ENCODE results near the gene PIGS. TPM values are rescaled to one million over a fixed set of nuclear protein-coding genes. Genes with fewer than 3 reads are reported as not detected.
"Not testable (repeated sequence)": the region's sequence is repeated elsewhere in the genome, so short reads cannot be mapped to it uniquely, and the experiment has no call there.

The PIGS gene
- total and polyA plus RNA-seq, 2 donors: 19.6 to 25.5 TPM

DNA sequence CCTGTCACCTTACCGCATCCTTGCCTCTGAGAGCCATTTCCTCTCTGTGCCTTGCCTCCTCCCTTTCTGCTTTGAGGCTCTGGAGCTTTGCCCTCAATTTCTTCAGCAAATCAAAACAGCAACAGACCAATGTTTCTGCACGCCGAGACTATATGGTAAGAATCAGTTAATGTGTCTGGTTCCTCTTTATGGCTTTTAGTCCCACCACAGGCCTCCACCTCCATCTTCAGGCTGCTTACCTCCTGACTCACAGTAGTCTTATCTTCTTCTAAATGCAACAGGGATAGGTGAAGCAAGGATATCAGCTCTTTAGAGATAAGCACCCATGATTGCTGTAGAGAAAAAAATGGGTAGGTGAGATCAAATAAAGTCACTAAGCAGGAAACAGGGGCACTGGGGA is 14.5 kb upstream of the PIGS start:
- no peaks in the 10 kb centered on the region for H3K4me1 ChIP-seq (ENCODE audit: control insufficient read depth in 2 of 2, insufficient read depth in 2 of 2, low read length in 2 of 2)
- no peak for DNase-seq (ENCODE audit: low read depth in 6 of 9, low spot score in 9 of 9)
- 94% methylated on average over 3 of the region's 3 CpGs for WGBS
- H3K27me3 ChIP-seq (ENCODE audit: control insufficient read depth in 2 of 2, insufficient read depth in 1 of 2, low read length in 1 of 2): no peaks in the 10 kb centered on the region
- no peaks in the 10 kb centered on the region for H3K9me3 ChIP-seq (ENCODE audit: control insufficient read depth in 2 of 2, insufficient read depth in 1 of 2, low read length in 1 of 2)
- peaks cover 59 to 83% of the 10 kb centered on the region in 2 donors for H3K36me3 ChIP-seq (ENCODE audit: control insufficient read depth in 2 of 2, insufficient read depth in 2 of 2, low read length in 1 of 2)
- H3K4me3 ChIP-seq (ENCODE audit: low read length in 2 of 2): no peak overlapping the region
- H3K27ac ChIP-seq (ENCODE audit: low read depth in 1 of 2, low read length in 1 of 2): no peak overlapping the region

DNA sequence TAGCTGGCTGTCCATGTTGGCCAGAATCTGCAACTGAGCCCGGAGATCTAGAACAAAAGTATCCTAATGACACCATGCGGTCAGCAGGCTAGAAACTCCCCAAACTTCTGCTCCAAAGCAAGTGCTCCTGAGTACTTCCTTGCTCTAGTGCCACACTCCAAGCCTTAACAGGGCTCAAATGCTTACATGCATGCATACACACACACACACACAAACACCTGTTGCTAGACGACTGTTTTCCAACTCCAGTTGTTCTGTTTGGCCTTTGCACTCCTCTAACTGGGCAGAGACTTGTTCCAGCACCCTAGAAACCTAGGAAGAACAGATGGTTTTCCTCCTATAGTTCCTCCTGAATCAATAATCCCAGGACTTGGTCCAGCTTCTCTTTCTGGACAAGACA is 13.1 kb upstream of the PIGS start:
- WGBS: over 99% methylated on average over 3 of the region's 3 CpGs
- DNase-seq (ENCODE audit: low read depth in 6 of 9, low spot score in 9 of 9): no peak
- no peak overlapping the region for H3K27ac ChIP-seq (ENCODE audit: low read depth in 1 of 2, low read length in 1 of 2)
- peaks cover 63 to 86% of the 10 kb centered on the region in 2 donors for H3K36me3 ChIP-seq (ENCODE audit: control insufficient read depth in 2 of 2, insufficient read depth in 2 of 2, low read length in 1 of 2)
- no peak overlapping the region for H3K4me3 ChIP-seq (ENCODE audit: low read length in 2 of 2)
- H3K27me3 ChIP-seq (ENCODE audit: control insufficient read depth in 2 of 2, insufficient read depth in 1 of 2, low read length in 1 of 2): no peaks in the 10 kb centered on the region
- no peaks in the 10 kb centered on the region for H3K4me1 ChIP-seq (ENCODE audit: control insufficient read depth in 2 of 2, insufficient read depth in 2 of 2, low read length in 2 of 2)
- H3K9me3 ChIP-seq (ENCODE audit: control insufficient read depth in 2 of 2, insufficient read depth in 1 of 2, low read length in 1 of 2): no peaks in the 10 kb centered on the region

DNA sequence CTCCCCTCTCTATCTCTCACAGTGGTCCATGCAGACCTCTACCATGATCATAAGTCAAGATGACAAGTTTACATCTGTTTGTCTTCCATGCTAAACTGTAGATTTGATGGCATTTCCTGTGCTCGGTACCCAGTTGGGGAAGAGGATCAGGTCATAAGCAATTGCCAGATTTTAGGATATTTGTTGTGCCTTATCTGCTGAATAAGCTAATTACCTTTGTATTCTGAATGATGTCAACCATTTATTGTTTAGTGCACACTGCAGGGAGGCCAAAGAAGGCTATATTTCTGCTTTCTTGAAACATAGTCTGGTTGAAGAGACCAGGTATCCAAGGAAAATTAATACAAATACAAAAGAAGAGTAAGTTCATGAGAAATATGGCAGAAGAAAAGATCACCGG is 11.2 kb upstream of the PIGS start:
- H3K27ac ChIP-seq (ENCODE audit: low read depth in 1 of 2, low read length in 1 of 2): no peak overlapping the region
- 98% methylated on average over 2 of the region's 2 CpGs for WGBS
- H3K27me3 ChIP-seq (ENCODE audit: control insufficient read depth in 2 of 2, insufficient read depth in 1 of 2, low read length in 1 of 2): no peaks in the 10 kb centered on the region
- no peak for DNase-seq (ENCODE audit: low read depth in 6 of 9, low spot score in 9 of 9)
- peaks cover 69 to 89% of the 10 kb centered on the region in 2 donors for H3K36me3 ChIP-seq (ENCODE audit: control insufficient read depth in 2 of 2, insufficient read depth in 2 of 2, low read length in 1 of 2)
- no peak overlapping the region for H3K4me3 ChIP-seq (ENCODE audit: low read length in 2 of 2)
- no peaks in the 10 kb centered on the region for H3K9me3 ChIP-seq (ENCODE audit: control insufficient read depth in 2 of 2, insufficient read depth in 1 of 2, low read length in 1 of 2)
- H3K4me1 ChIP-seq (ENCODE audit: control insufficient read depth in 2 of 2, insufficient read depth in 2 of 2, low read length in 2 of 2): no peaks in the 10 kb centered on the region

DNA sequence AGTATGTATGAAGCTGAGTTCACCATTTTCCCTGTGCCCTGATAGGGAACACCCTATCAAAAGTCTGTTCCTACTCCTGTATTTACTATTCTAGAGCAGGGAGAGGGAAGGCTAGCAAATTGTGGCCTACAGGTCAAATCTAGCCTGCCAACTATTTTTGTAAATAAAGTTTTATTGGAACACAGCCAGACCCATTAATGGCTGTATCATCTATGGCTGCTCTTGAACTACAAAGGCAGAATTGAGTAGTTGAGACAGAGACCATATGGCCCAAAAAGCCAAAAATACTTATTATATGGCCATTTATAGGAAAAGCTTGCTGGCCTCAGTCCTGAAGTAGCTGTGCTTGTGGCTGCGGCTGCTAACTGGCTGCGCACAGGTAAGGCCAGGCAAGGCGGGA is 9.6 kb upstream of the PIGS start:
- Histone ChIP-seq H3K36me3 (ENCODE audit: control insufficient read depth in 2 of 2, insufficient read depth in 2 of 2, low read length in 1 of 2) (peaks cover 56 to 83% of the 10 kb centered on the region in 2 donors), H3K27ac (ENCODE audit: low read depth in 1 of 2, low read length in 1 of 2) (no peak overlapping the region), H3K4me1 (ENCODE audit: control insufficient read depth in 2 of 2, insufficient read depth in 2 of 2, low read length in 2 of 2) (peaks cover 0 to 8% of the 10 kb centered on the region in 2 donors), H3K27me3 (ENCODE audit: control insufficient read depth in 2 of 2, insufficient read depth in 1 of 2, low read length in 1 of 2) (no peaks in the 10 kb centered on the region), H3K4me3 (ENCODE audit: low read length in 2 of 2) (no peak overlapping the region), H3K9me3 (ENCODE audit: control insufficient read depth in 2 of 2, insufficient read depth in 1 of 2, low read length in 1 of 2) (peaks cover 0 to 5% of the 10 kb centered on the region in 2 donors)
- DNase-seq (ENCODE audit: low read depth in 6 of 9, low spot score in 9 of 9): no peak
- WGBS: 99% methylated on average over 3 of the region's 3 CpGs

DNA sequence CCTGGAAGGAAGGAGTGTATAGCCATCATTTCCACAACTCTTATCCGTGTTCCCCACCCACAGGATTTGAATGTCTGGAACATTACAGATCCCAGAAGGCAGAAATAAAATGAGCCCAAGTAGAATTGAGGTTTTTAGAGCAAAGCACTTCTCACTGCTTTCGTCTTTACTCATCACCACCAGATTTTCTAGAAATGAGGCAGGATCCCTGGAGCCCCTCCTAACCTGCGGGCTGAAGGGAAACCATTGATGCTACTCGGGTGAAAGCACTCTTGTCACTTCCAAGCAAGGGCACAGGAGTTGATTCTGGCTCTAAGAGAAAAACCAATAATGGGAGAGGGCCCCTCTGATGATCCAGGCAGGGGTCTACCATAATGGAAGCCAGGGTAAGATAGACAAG is 8.2 kb upstream of the PIGS start:
- Histone ChIP-seq H3K27me3 (ENCODE audit: control insufficient read depth in 2 of 2, insufficient read depth in 1 of 2, low read length in 1 of 2) (no peaks in the 10 kb centered on the region), H3K4me1 (ENCODE audit: control insufficient read depth in 2 of 2, insufficient read depth in 2 of 2, low read length in 2 of 2) (peaks cover 0 to 8% of the 10 kb centered on the region in 2 donors), H3K9me3 (ENCODE audit: control insufficient read depth in 2 of 2, insufficient read depth in 1 of 2, low read length in 1 of 2) (peaks cover 0 to 5% of the 10 kb centered on the region in 2 donors), H3K4me3 (ENCODE audit: low read length in 2 of 2) (no peak overlapping the region), H3K36me3 (ENCODE audit: control insufficient read depth in 2 of 2, insufficient read depth in 2 of 2, low read length in 1 of 2) (peaks cover 42 to 69% of the 10 kb centered on the region in 2 donors), H3K27ac (ENCODE audit: low read depth in 1 of 2, low read length in 1 of 2) (no peak overlapping the region)
- WGBS: 98% methylated on average over 4 of the region's 4 CpGs
- no peak for DNase-seq (ENCODE audit: low read depth in 6 of 9, low spot score in 9 of 9)

DNA sequence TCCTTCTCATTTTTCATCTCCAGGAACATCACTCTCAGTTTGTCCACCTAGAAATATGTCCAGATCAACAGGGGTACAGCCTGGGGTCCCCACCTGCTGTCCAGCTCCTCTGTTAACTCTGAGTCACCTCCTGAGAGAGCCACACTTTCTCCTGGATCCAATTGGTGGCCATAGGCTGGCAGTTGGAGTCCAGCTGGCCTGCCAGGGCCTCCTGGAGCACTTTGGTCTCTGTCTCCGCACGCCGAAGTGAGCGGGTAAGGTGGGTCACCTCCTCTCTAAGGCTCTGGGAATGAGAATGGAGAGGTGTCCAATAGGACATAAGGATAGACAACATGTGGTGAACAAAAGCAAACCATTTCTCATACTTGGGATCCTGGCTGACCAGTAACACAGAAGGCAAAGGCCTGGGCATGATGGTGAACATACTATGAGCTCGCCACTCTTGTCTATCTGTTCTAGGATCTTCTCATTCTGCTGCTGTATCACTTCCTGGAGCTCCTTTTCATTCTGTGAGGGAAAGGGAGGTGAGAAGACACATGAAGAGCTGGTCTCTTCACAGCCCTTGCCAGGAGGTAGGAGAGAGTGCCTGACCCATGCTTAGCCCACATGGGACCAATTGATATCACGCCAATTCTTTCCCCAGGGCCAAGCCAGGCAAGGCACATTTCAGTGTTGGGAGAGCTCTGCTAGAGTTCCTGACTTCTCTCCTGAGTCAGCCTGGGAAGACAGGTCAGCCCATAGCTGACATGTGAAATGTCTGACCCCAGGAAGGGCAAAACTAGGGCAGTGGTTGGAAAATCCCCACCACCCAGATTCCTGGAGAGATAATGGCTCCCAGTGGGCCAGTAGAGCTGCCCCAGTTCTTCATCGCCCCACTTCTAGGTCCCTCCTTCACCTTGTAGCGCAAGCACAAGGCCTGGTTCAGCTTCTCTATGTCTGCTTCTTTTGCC is 7.2 kb upstream of the PIGS start:
- WGBS: 98% methylated on average over 8 of the region's 8 CpGs
- H3K36me3 ChIP-seq (ENCODE audit: control insufficient read depth in 2 of 2, insufficient read depth in 2 of 2, low read length in 1 of 2): peaks cover 32 to 59% of the 10 kb centered on the region in 2 donors

DNA sequence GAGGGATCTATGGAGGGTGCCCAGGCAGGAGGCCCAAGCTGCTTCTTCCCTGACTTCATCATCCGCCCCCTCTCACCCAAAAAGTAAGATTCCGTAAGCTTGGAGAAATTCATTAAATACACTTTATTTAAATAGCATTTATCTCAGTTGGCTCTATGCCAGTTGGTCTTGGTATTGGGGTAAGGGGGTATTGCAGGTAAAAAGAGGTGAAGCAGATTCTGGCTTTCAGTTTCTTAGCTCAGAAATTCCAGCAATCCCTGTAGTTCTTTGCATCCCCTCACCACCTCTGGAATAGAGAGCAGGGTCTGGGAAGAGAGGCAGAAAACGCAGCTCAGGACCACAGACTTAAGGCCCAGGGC is 6.1 kb upstream of the PIGS start:
- H3K4me3 ChIP-seq (ENCODE audit: low read length in 2 of 2): no peak overlapping the region
- no peak for DNase-seq (ENCODE audit: low read depth in 6 of 9, low spot score in 9 of 9)

More for the DNA sequence above, 7.2 kb upstream of the PIGS start:
- no peak overlapping the region for H3K27ac ChIP-seq (ENCODE audit: low read depth in 1 of 2, low read length in 1 of 2)
- DNase-seq (ENCODE audit: low read depth in 6 of 9, low spot score in 9 of 9): no peak
- no peaks in the 10 kb centered on the region for H3K27me3 ChIP-seq (ENCODE audit: control insufficient read depth in 2 of 2, insufficient read depth in 1 of 2, low read length in 1 of 2)
- peaks cover 0 to 8% of the 10 kb centered on the region in 2 donors for H3K4me1 ChIP-seq (ENCODE audit: control insufficient read depth in 2 of 2, insufficient read depth in 2 of 2, low read length in 2 of 2)
- H3K9me3 ChIP-seq (ENCODE audit: control insufficient read depth in 2 of 2, insufficient read depth in 1 of 2, low read length in 1 of 2): peaks cover 0 to 5% of the 10 kb centered on the region in 2 donors
- no peak overlapping the region for H3K4me3 ChIP-seq (ENCODE audit: low read length in 2 of 2)

DNA sequence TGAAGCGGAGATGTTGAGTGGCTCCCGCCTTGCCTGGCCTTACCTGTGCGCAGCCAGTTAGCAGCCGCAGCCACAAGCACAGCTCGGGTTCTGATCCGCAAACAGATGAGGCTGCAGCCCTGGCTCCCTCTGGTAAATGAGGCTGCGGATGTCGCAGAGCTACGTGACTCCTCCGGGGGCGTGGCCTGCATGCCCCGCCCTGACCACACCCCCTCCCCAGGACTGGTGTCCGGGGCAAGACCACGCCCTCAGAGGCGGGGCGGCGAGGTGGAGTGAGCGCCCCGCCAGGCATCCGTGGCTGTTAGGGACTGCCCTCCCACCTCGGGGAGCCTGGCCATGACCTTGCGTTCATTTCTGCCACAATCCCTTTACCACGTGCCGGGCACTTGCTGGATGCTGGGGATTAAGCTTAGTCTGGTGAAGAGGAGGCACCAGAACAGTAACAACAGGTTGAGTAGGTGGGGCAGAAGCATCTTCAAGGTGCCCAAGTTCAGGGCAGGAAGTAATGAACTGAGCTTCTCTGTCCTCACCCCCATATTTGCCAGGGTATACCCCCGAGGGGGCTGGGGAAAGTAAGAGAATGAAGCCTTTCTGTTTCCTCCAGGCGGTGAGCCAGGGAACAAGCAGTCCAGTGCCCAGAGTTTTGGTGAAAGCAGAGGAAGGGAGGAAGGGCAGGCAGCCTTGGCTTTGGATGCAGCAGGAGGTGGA is 5.6 kb upstream of the PIGS start, which contains the start of gene ALDOC:
Gene ALDOC (minus strand): TSS at position 138 of the 708 bp plus-strand sequence. CDS start 1,363 bp downstream, outside the sequence.
- peaks cover 4 to 16% of the 10 kb centered on the region in 2 donors for H3K4me1 ChIP-seq (ENCODE audit: control insufficient read depth in 2 of 2, insufficient read depth in 2 of 2, low read length in 2 of 2)
- peak; percentile 86 to 99 (median 94) for DNase-seq (ENCODE audit: low read depth in 6 of 9, low spot score in 9 of 9)
- H3K27ac ChIP-seq (ENCODE audit: low read depth in 1 of 2, low read length in 1 of 2): peak within 1 kb of the TSS in 1 of 2 donors; percentile 55
- peaks cover 0 to 5% of the 10 kb centered on the region in 2 donors for H3K9me3 ChIP-seq (ENCODE audit: control insufficient read depth in 2 of 2, insufficient read depth in 1 of 2, low read length in 1 of 2)
- peak within 1 kb of the TSS; percentile 1 to 13 for H3K4me3 ChIP-seq (ENCODE audit: low read length in 2 of 2)
- 9% methylated on average over 25 of the region's 26 CpGs for WGBS
- H3K27me3 ChIP-seq (ENCODE audit: control insufficient read depth in 2 of 2, insufficient read depth in 1 of 2, low read length in 1 of 2): no peaks in the 10 kb centered on the region
- peaks cover 23 to 44% of the 10 kb centered on the region in 2 donors for H3K36me3 ChIP-seq (ENCODE audit: control insufficient read depth in 2 of 2, insufficient read depth in 2 of 2, low read length in 1 of 2)

More for the DNA sequence above, 6.1 kb upstream of the PIGS start:
- peaks cover 23 to 48% of the 10 kb centered on the region in 2 donors for H3K36me3 ChIP-seq (ENCODE audit: control insufficient read depth in 2 of 2, insufficient read depth in 2 of 2, low read length in 1 of 2)
- peaks cover under 1 to 11% of the 10 kb centered on the region in 2 donors for H3K4me1 ChIP-seq (ENCODE audit: control insufficient read depth in 2 of 2, insufficient read depth in 2 of 2, low read length in 2 of 2)
- no peaks in the 10 kb centered on the region for H3K27me3 ChIP-seq (ENCODE audit: control insufficient read depth in 2 of 2, insufficient read depth in 1 of 2, low read length in 1 of 2)
- H3K9me3 ChIP-seq (ENCODE audit: control insufficient read depth in 2 of 2, insufficient read depth in 1 of 2, low read length in 1 of 2): peaks cover 0 to 5% of the 10 kb centered on the region in 2 donors
- H3K27ac ChIP-seq (ENCODE audit: low read depth in 1 of 2, low read length in 1 of 2): peak overlapping the region in 1 of 2 donors; percentile 55
- WGBS: 98% methylated on average over 3 of the region's 3 CpGs

DNA sequence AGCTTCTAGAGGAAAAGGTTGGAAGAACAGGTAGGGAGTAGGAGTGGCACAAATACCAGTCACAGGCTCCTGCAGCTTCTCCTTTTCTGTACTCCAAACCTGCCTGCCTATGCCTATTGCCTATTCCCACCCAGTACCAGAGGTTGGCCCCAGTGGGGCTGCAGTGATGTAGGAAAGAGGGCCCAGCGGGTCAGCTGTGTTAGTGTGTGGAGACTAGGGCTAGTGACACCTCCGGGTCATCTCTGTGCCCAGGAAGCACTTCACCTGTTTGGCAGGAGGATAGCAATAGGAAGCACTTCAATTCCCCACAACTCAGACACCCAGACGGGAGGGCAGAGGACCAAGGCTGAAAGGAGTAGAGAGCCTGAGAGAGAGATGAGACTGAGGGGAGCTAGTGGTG is 4.7 kb upstream of the PIGS start:
- not testable (repeated sequence) for H3K9me3 ChIP-seq (ENCODE audit: control insufficient read depth in 2 of 2, insufficient read depth in 1 of 2, low read length in 1 of 2); H3K4me3 ChIP-seq (ENCODE audit: low read length in 2 of 2); H3K27me3 ChIP-seq (ENCODE audit: control insufficient read depth in 2 of 2, insufficient read depth in 1 of 2, low read length in 1 of 2); H3K27ac ChIP-seq (ENCODE audit: low read depth in 1 of 2, low read length in 1 of 2); DNase-seq (ENCODE audit: low read depth in 6 of 9, low spot score in 9 of 9)
- WGBS: 83% methylated on average over 3 of the region's 3 CpGs
- H3K4me1 ChIP-seq (ENCODE audit: control insufficient read depth in 2 of 2, insufficient read depth in 2 of 2, low read length in 2 of 2): peaks cover 6 to 18% of the 10 kb centered on the region in 2 donors
- peaks cover 23 to 40% of the 10 kb centered on the region in 2 donors for H3K36me3 ChIP-seq (ENCODE audit: control insufficient read depth in 2 of 2, insufficient read depth in 2 of 2, low read length in 1 of 2)
